Tibial nerve (tissue), 4 donors: ENCODE results near the gene SPATA20. TPM values are rescaled to one million over a fixed set of nuclear protein-coding genes. Genes with fewer than 3 reads are reported as not detected.

Experiments
- DNase-seq, 2 donors: peaks; one replicate each; pipeline ENCODE4 v3.0.0-alpha.2; 2019; ENCODE audit warnings: low spot score in 2 of 2
- H3K27ac ChIP-seq, 4 donors: fragments of 200-600 bp; sonication (generic) in 3 of 4; one replicate each; pipeline ENCODE4 v1.5.1; 2017 to 2019; ENCODE audit warnings: mild to moderate bottlenecking in 1 of 4
- H3K27me3 ChIP-seq, 2 donors: fragments of 200-600 bp; sonication (generic) in 1 of 2; one replicate each; pipeline versions ENCODE4 v1.5.1 to v1.6.0; 2017 to 2019
- H3K36me3 ChIP-seq, 3 donors: fragments of 200-600 bp; sonication (generic); one replicate each; pipeline ENCODE4 v1.5.1; 2018 to 2019
- H3K4me1 ChIP-seq, 4 donors: fragments of 200-600 bp; sonication (generic) in 3 of 4; one replicate each; pipeline ENCODE4 v1.5.1; 2017 to 2019
- H3K4me3 ChIP-seq, 4 donors: fragments of 200-600 bp; sonication (generic) in 3 of 4; one replicate each; pipeline ENCODE4 v1.5.1; 2017 to 2019; ENCODE audit warnings: mild to moderate bottlenecking in 1 of 4, moderate library complexity in 1 of 4
- H3K9me3 ChIP-seq, 4 donors: fragments of 200-600 bp; sonication (generic) in 3 of 4; one replicate each; pipeline ENCODE4 v1.5.1; 2017 to 2019
- CTCF ChIP-seq, 5 experiments: fragments of 200-600 bp in 3 of 5; fragments of 450-650 bp in 2 of 5; sonication (generic) in 3 of 5; IDR thresholded peaks; one replicate each; pipeline ENCODE4 v1.5.1; 2016 to 2019; ENCODE audit warnings: antibody characterized with exemption in 5 of 5, mild to moderate bottlenecking in 3 of 5, moderate library complexity in 2 of 5
- EP300 ChIP-seq, 2 donors: sonication (generic); formaldehyde crosslinking; IDR thresholded peaks; one replicate each; pipeline ENCODE4 v1.6.1; 2017; ENCODE audit warnings: antibody characterized with exemption in 2 of 2, mild to moderate bottlenecking in 1 of 2
- POLR2A ChIP-seq, 2 donors: fragments of 450-650 bp; IDR thresholded peaks; one replicate each; pipeline ENCODE4 v1.6.1; 2017; ENCODE audit warnings: antibody characterized with exemption in 2 of 2, mild to moderate bottlenecking in 2 of 2, moderate library complexity in 2 of 2
- WGBS, 2 donors: methylation state at CpG; one replicate each; pipeline ENCODE4 v1.1.5; 2018; 5-methylcytosine and 5-hydroxymethylcytosine counted together
- total RNA-seq, 4 donors: library from RNA; depleted of rRNA; stranded (reverse); fragments of >200 nt; gene quantifications; one replicate each; pipeline ENCODE4 v1.1.0, GENCODE V29; 2016

The SPATA20 gene
- total RNA-seq, 4 donors from 2014 or later: 80.8 to 151 (median 89.6) TPM

- TF ChIP-seq CTCF (IDR thresholded peaks at IDR 0.05): no peak
- no peak for TF ChIP-seq EP300 (IDR thresholded peaks at IDR 0.05)
- H3K27ac ChIP-seq: no peak overlapping the region
These were observed 11.6 kb downstream of the SPATA20 start for GRCh38 chr17:50558581-50558940.

GRCh38 chr17:50558941-50559614 is 12.1 kb downstream of the SPATA20 start:
- Histone ChIP-seq H3K9me3 (no peaks in the 10 kb centered on the region), H3K27ac (no peak overlapping the region), H3K4me3 (peak overlapping the region in 3 of 4 donors; percentile 11 to 64 (median 43)), H3K36me3 (peaks cover 0 to 27% (median 0%) of the 10 kb centered on the region in 3 donors), H3K27me3 (peaks cover 3 to 51% of the 10 kb centered on the region in 2 donors), H3K4me1 (peaks cover 0 to 53% (median 25%) of the 10 kb centered on the region in 4 donors)
- TF ChIP-seq POLR2A (IDR thresholded peaks at IDR 0.05): no peak
- no peak for TF ChIP-seq CTCF (IDR thresholded peaks at IDR 0.05)
- TF ChIP-seq EP300 (IDR thresholded peaks at IDR 0.05): no peak
- WGBS, 2 donors: 1 to 2% methylated on average over 31 to 34 of the region's 55 CpGs
- DNase-seq: no peak

More at GRCh38 chr17:50558581-50558940, 11.6 kb downstream of the SPATA20 start:
- H3K4me3 ChIP-seq: peak overlapping the region in 1 of 4 donors; percentile 64
- WGBS, 2 donors: 13 to 29% methylated on average over 4 to 17 of the region's 18 CpGs
- DNase-seq: no peak
- peaks cover 0 to 47% (median 25%) of the 10 kb centered on the region in 4 donors for H3K4me1 ChIP-seq
- H3K9me3 ChIP-seq: no peaks in the 10 kb centered on the region
- peaks cover 3 to 45% of the 10 kb centered on the region in 2 donors for H3K27me3 ChIP-seq
- H3K36me3 ChIP-seq: peaks cover 0 to 30% (median 0%) of the 10 kb centered on the region in 3 donors

- H3K4me3 ChIP-seq: peak overlapping the region; percentile 40 to 64 (median 52)
- peaks cover 0 to 59% (median 29%) of the 10 kb centered on the region in 4 donors for H3K4me1 ChIP-seq
- DNase-seq: peak in 1 of 2 donors; percentile 39
- peaks cover 3 to 52% of the 10 kb centered on the region in 2 donors for H3K27me3 ChIP-seq
- TF ChIP-seq POLR2A (IDR thresholded peaks at IDR 0.05) (no peak), CTCF (IDR thresholded peaks at IDR 0.05) (no peak), EP300 (IDR thresholded peaks at IDR 0.05) (no peak)
- no peaks in the 10 kb centered on the region for H3K9me3 ChIP-seq
- peaks cover 0 to 20% (median 0%) of the 10 kb centered on the region in 3 donors for H3K36me3 ChIP-seq
- H3K27ac ChIP-seq: no peak overlapping the region
- 3 to 8% methylated on average over 27 of the region's 27 CpGs for WGBS, 2 donors
These were observed 12.8 kb downstream of the SPATA20 start for GRCh38 chr17:50559674-50560184.

- Histone ChIP-seq H3K9me3 (no peaks in the 10 kb centered on the region), H3K4me3 (peak within 1 kb of the TSS; percentile 40 to 64 (median 52)), H3K27ac (no peak within 1 kb of the TSS), H3K4me1 (peaks cover 0 to 65% (median 35%) of the 10 kb centered on the region in 4 donors), H3K27me3 (peaks cover 3 to 58% of the 10 kb centered on the region in 2 donors), H3K36me3 (peaks cover 0 to 14% (median 0%) of the 10 kb centered on the region in 3 donors)
- peak; percentile 85 to 89 for DNase-seq
- TF ChIP-seq EP300 (IDR thresholded peaks at IDR 0.05): no peak
- TF ChIP-seq POLR2A (IDR thresholded peaks at IDR 0.05): peak in 1 of 2 donors; percentile 23
- WGBS, 2 donors: 2 to 6% methylated on average over 17 of the region's 56 CpGs
These were observed 13.3 kb downstream of the SPATA20 start, which contains the start of gene CACNA1G for GRCh38 chr17:50560185-50560824. Gene CACNA1G (plus strand): TSS chr17:50560715. CDS start chr17:50561460, 745 bp downstream.

- TF ChIP-seq EP300 (IDR thresholded peaks at IDR 0.05) (no peak), CTCF (IDR thresholded peaks at IDR 0.05) (no peak), POLR2A (IDR thresholded peaks at IDR 0.05) (no peak)
- H3K4me1 ChIP-seq: peaks cover 0 to 70% (median 37%) of the 10 kb centered on the region in 4 donors
- peaks cover 0 to 6% (median 0%) of the 10 kb centered on the region in 3 donors for H3K36me3 ChIP-seq
- no peaks in the 10 kb centered on the region for H3K9me3 ChIP-seq
- H3K4me3 ChIP-seq: peak overlapping the region; percentile 40 to 64 (median 52)
- H3K27ac ChIP-seq: no peak overlapping the region
- WGBS, 2 donors: 1 to 3% methylated on average over 21 to 41 of the region's 88 CpGs
- no peak for DNase-seq
- H3K27me3 ChIP-seq: peaks cover 3 to 66% of the 10 kb centered on the region in 2 donors
These were observed 14.2 kb downstream of the SPATA20 start for GRCh38 chr17:50560931-50561745.
